Neutrophil (primary cell): ENCODE results near the gene NAGK.

Source experiments
- H3K27ac ChIP-seq: fragments of 200-600 bp; sonication (generic); 2 replicates; pipeline ENCODE4 v1.5.1; 2016; ENCODE audit warnings: mild to moderate bottlenecking, moderate library complexity
- H3K27me3 ChIP-seq: fragments of 200-600 bp; sonication (generic); 2 replicates; pipeline ENCODE4 v1.6.0; 2016; ENCODE audit warnings: mild to moderate bottlenecking
- H3K36me3 ChIP-seq: fragments of 200-600 bp; sonication (generic); 2 replicates; pipeline ENCODE4 v1.5.1; 2017
- H3K4me1 ChIP-seq, 2 experiments: fragments of 200-600 bp in 1 of 2; sonication (generic) in 1 of 2; 1 replicate in 1 of 2; 2 replicates in 1 of 2; pipeline versions ENCODE4 v1.5.1 to v1.6.1; 2013 to 2016; ENCODE audit warnings: low read depth in 1 of 2, low read length in 1 of 2, mild to moderate bottlenecking in 1 of 2, moderate library complexity in 1 of 2; ENCODE audit not compliant: control insufficient read depth in 1 of 2, insufficient read depth in 1 of 2
- H3K4me3 ChIP-seq, 2 experiments: fragments of 200-600 bp in 1 of 2; sonication (generic) in 1 of 2; 1 replicate in 1 of 2; 2 replicates in 1 of 2; pipeline ENCODE4 v1.5.1; 2013 to 2016; ENCODE audit warnings: low read depth in 1 of 2, low read length in 1 of 2, mild to moderate bottlenecking in 1 of 2, moderate library complexity in 1 of 2
- H3K9me3 ChIP-seq: fragments of 200-600 bp; sonication (generic); 2 replicates; pipeline ENCODE4 v1.5.1; 2016
- TF ChIP-seq, protein P1 (sequence below): fragments of 200-600 bp; sonication (generic); IDR thresholded peaks from 2 replicates; pipeline ENCODE4 v1.5.1; 2016; ENCODE audit warnings: antibody characterized with exemption

The NAGK gene

DNA sequence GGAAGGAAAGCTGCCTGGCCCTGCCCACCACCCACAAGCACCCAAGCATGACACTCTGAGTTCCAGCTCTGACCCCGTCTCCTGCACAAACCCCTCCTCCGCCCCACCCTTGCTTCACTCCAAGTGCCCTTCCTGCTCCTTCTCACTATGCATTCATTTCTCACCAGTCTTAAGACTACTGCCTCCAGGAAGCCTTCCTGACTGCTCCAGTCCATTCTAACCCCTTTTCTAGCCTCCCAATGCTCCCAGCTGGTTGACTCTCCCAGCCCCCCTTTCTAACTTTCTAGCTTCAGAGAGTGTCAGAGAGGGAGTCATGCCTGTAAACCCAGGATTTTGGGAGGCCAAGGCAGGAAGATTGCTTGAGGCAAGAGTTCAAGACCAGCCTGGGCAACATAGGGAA, 8.2 kb upstream of the NAGK start:
- Histone ChIP-seq H3K4me1 (peaks cover 25 to 28% of the 10 kb centered on the region in 2 experiments), H3K9me3 (no peaks in the 10 kb centered on the region), H3K27ac (no peak overlapping the region), H3K27me3 (no peaks in the 10 kb centered on the region), H3K36me3 (no peaks in the 10 kb centered on the region), H3K4me3 (no peak overlapping the region)
- TF ChIP-seq, protein P1, sequence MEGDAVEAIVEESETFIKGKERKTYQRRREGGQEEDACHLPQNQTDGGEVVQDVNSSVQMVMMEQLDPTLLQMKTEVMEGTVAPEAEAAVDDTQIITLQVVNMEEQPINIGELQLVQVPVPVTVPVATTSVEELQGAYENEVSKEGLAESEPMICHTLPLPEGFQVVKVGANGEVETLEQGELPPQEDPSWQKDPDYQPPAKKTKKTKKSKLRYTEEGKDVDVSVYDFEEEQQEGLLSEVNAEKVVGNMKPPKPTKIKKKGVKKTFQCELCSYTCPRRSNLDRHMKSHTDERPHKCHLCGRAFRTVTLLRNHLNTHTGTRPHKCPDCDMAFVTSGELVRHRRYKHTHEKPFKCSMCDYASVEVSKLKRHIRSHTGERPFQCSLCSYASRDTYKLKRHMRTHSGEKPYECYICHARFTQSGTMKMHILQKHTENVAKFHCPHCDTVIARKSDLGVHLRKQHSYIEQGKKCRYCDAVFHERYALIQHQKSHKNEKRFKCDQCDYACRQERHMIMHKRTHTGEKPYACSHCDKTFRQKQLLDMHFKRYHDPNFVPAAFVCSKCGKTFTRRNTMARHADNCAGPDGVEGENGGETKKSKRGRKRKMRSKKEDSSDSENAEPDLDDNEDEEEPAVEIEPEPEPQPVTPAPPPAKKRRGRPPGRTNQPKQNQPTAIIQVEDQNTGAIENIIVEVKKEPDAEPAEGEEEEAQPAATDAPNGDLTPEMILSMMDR, result no peak

DNA sequence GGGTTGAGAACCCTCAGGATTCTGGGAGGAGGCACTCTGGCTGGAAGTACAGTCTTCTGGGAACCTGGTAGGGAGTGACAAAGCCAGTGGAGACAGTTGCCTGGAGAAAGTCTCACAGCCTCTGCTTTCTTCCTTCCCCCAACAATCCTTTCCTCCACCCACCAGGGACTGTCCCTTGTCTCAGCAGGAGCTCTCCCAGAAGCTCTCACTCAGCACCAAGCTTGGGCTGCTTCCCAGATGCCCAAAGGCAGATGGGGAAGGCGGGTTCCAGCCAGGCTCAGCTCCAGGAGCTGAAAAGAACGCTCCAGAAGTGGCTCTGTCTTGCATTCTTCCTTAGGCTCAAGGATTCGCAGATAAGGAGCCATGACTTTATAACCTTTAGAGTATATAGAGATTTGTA, 7.6 kb upstream of the NAGK start:
- H3K27ac ChIP-seq, result no peak overlapping the region
- no peaks in the 10 kb centered on the region for H3K27me3 ChIP-seq
- H3K9me3 ChIP-seq, result no peaks in the 10 kb centered on the region
- TF ChIP-seq, protein P1, result no peak
- no peaks in the 10 kb centered on the region for H3K36me3 ChIP-seq
- H3K4me3 ChIP-seq, result no peak overlapping the region
- H3K4me1 ChIP-seq, result peaks cover 32 to 34% of the 10 kb centered on the region in 2 experiments

DNA sequence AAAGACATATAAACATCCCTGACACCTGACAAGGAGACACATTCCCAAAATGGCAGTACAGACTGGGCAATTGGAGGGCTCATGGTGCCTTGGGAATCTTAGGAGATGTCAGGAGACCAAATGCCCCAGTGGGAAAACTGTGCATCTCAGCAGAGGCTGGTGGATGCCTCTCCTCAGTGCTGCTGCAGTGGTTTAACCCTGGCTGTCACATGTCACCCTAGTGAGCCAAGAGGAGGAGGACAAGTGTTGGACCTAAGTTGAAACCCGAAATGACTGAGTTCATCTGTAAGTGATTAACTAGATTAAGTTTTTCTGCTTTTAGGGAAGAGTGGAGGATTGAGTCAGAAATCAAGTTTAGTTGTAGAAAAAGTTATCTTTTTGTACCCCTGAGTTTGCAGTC, 5.2 kb upstream of the NAGK start:
- H3K4me1 ChIP-seq, result peaks cover 51 to 55% of the 10 kb centered on the region in 2 experiments
- no peak overlapping the region for H3K4me3 ChIP-seq
- TF ChIP-seq, protein P1, result no peak
- no peaks in the 10 kb centered on the region for H3K36me3 ChIP-seq
- H3K9me3 ChIP-seq, result no peaks in the 10 kb centered on the region
- no peaks in the 10 kb centered on the region for H3K27me3 ChIP-seq
- peak overlapping the region; percentile 100 for H3K27ac ChIP-seq

DNA sequence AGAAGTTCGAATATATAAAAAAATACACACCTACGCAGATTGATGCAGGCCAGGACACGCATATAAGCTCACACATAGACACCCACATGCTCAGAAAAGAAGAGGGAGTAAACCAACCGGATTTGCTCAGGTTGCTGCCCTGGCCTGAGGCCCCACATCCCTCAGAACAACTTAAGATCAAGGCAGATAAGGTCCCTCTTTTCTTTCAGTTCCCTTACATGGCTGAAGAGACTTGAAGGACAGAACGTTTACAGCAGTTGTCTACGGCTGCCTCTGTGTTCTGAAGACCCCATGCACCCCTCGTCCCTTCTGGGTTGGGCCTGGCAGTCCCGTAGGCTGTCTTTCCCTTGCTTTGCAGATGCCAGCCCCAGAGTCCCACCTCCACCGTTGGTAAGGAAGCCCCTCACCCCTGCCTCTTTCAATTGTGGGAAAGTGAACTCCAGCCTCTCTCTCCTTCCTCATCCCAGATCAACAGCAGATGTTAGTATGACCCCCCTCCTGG, 4.3 kb upstream of the NAGK start:
- H3K27ac ChIP-seq, result peak overlapping the region; percentile 100
- TF ChIP-seq, protein P1, result no peak
- H3K4me3 ChIP-seq, result peak overlapping the region; percentile 42
- peaks cover 57% of the 10 kb centered on the region in 2 experiments for H3K4me1 ChIP-seq
- H3K9me3 ChIP-seq, result no peaks in the 10 kb centered on the region
- H3K27me3 ChIP-seq, result no peaks in the 10 kb centered on the region
- H3K36me3 ChIP-seq, result no peaks in the 10 kb centered on the region

DNA sequence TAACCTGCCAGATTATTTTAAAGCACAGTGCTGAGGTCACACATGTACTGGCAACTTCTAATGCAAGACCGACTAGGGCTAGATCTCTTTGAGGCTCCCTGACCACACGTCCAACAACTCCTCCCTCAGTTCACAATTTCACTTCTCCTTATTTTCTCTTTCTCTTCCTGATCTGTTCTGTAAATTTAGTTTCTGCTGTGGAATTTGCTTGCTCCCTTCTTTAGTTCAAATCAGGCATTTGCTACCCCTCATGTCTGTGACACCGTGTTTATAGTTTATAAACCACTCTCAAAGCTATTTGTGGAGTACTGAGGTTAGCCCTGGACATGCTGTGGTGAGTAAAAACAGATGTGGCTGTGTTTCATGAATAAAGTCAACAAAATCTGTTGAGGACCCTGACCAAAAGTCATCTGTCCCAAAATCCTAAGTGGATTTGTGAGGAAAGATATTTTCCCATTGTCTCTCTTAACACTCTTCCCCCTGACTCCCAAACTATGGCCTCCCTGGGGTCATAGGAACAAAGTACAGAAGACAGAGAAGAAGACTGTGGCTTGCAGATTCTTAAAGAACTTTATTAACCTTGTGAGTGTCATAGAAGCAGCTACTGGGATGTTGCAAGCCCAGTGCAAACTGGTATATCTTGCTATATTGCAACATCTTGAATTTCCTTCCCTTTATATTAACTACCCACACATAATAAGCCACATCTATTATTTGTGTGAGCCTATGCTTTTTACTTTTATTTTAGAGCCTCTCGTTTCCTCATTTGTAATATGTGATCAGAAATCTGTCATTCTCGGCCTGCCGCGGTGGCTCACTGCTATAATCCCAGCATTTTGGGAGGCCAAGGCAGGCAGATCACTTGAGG, 3.5 kb upstream of the NAGK start:
- Histone ChIP-seq H3K27me3 (no peaks in the 10 kb centered on the region), H3K9me3 (no peaks in the 10 kb centered on the region), H3K27ac (peak overlapping the region; percentile 100), H3K36me3 (no peaks in the 10 kb centered on the region), H3K4me1 (peaks cover 65% of the 10 kb centered on the region in 2 experiments), H3K4me3 (peak overlapping the region; percentile 42)
- TF ChIP-seq, protein P1, result no peak
